Heart left ventricle (tissue), 16 donors: Measurements from ENCODE around the gene MRPL12. TPM values are rescaled to one million over a fixed set of nuclear protein-coding genes. Genes with fewer than 3 reads are reported as not detected.

Source experiments
- ATAC-seq, 4 donors: fragments of 200-7000 bp; cut with Tn5 transposase; one replicate each; pipeline ENCODE4 v1.9.1; 2020 to 2022; ENCODE audit warnings: moderate library complexity in 4 of 4, mild to moderate bottlenecking in 3 of 4, moderate number of reproducible peaks in 1 of 4
- DNase-seq, 5 donors: peaks; one replicate each; pipeline ENCODE4 v3.0.0-alpha.2; 2020
- H3K27ac ChIP-seq, 12 donors: fragments of 200-600 bp; sonication (generic) in 4 of 12; one replicate each; pipeline versions ENCODE4 v1.5.0 to v1.8.0; 2016 to 2022; ENCODE audit warnings: mild to moderate bottlenecking in 2 of 12
- H3K27me3 ChIP-seq, 9 donors: fragments of 200-600 bp; sonication (generic) in 2 of 9; one replicate each; pipeline versions ENCODE4 v1.5.1 to v1.8.0; 2016 to 2022; ENCODE audit warnings: mild to moderate bottlenecking in 3 of 9
- H3K36me3 ChIP-seq, 9 donors: fragments of 200-600 bp; sonication (generic) in 2 of 9; one replicate each; pipeline versions ENCODE4 v1.5.0 to v1.8.0; 2018 to 2022; ENCODE audit warnings: mild to moderate bottlenecking in 2 of 9
- H3K4me1 ChIP-seq, 12 donors: fragments of 200-600 bp; sonication (generic) in 4 of 12; one replicate each; pipeline versions ENCODE4 v1.5.0 to v1.8.0; 2016 to 2022; ENCODE audit warnings: mild to moderate bottlenecking in 3 of 12
- H3K4me3 ChIP-seq, 12 donors: fragments of 200-600 bp; sonication (generic) in 4 of 12; one replicate each; pipeline versions ENCODE4 v1.5.0 to v1.8.0; 2017 to 2022; ENCODE audit warnings: mild to moderate bottlenecking in 9 of 12, moderate library complexity in 4 of 12
- H3K9me3 ChIP-seq, 12 donors: fragments of 200-600 bp; sonication (generic) in 4 of 12; one replicate each; pipeline versions ENCODE4 v1.5.0 to v1.8.0; 2016 to 2022; ENCODE audit warnings: mild to moderate bottlenecking in 1 of 12
- POLR2A ChIP-seq, 2 donors: fragments of 450-650 bp; IDR thresholded peaks; one replicate each; pipeline ENCODE4 v1.6.1; 2017; ENCODE audit warnings: antibody characterized with exemption in 2 of 2, mild to moderate bottlenecking in 2 of 2, moderate library complexity in 2 of 2
- WGBS, 4 donors: extraction: QIAGEN DNeasy Blood & Tissue Kit in 2 of 4; methylation state at CpG; one replicate each; pipeline versions ENCODE4 v1.1.5 to v1.1.7; 2013 to 2018; 5-methylcytosine and 5-hydroxymethylcytosine counted together
- intact Hi-C, 10 donors: fragments of 100-400 bp; cut with DNase I; formaldehyde crosslinking; loops; one replicate each; pipeline versions ENCODE4 v1.11.1 to v1.14.2; 2022
- polyA plus RNA-seq, 2 donors: library from polyadenylated mRNA; stranded (reverse); fragments of 200-250 nt; gene quantifications; one replicate each; pipeline ENCODE4 v1.2.3, GENCODE V29; 2013
- total RNA-seq, 9 donors: library from RNA; depleted of rRNA in 2 of 9; stranded (reverse); fragments of >200 nt in 2 of 9; fragmentation: NEBNext Ultra II Directional in 3 of 9; extraction: Animal tissue kit (Norgen Biotek cat#: 25700) in 3 of 9; gene quantifications; one replicate each; pipeline versions ENCODE4 v1.1.0 to v1.2.4, GENCODE V29; 2016 to 2023
- TF ChIP-seq, protein P1 (sequence below), 12 donors: fragments of 200-600 bp; sonication (generic) in 4 of 12; IDR thresholded peaks; one replicate each; pipeline versions ENCODE4 v1.5.0 to v1.8.0; 2018 to 2022; ENCODE audit warnings: antibody characterized with exemption in 12 of 12, mild to moderate bottlenecking in 5 of 12
- donor health status: ischemic (EF 13 %, LVEDD 7.1; RV severe dilation, severe dysfunction).
- donor health status: healthy with polysubstance abuse.
- donor health status: DM: no; HTN: yes; CAD: no.
- donor health status: DM: no; HTN: no; CAD: no.
- donor health status: ischemic (EF 25% LVEDD 6.9; RV normal size, moderate dysfunction).
- donor health status: ischemic (EF 25% LVEDD 5.7; RV mildly dilated, moderate dysfunction).
- donor health status: healthy.
- donor health status: DM: yes; HTN: yes; CAD: no.
- donor health status: ischemic (EF 35%, LVEDD 5.7; RV mildly dilated, moderate dysfunction).
- donor health status: nonischemic (EF 11% LVEDD 7.7; RV severe dilation, severe dysfunction).
- donor health status: DM: yes; HTN: yes; CAD: no.
- donor health status: PGD.
- donor health status: ischemic (EF 29% LVEDD 5.4; RV normal size, mild dysfunction).
- donor health status: nonischemic (EF 23%, LVEDD 6.1; RV moderate dilation, normal function).

Gene MRPL12
- total and polyA plus RNA-seq, 11 donors: 98.8 to 525 (median 133) TPM

DNA sequence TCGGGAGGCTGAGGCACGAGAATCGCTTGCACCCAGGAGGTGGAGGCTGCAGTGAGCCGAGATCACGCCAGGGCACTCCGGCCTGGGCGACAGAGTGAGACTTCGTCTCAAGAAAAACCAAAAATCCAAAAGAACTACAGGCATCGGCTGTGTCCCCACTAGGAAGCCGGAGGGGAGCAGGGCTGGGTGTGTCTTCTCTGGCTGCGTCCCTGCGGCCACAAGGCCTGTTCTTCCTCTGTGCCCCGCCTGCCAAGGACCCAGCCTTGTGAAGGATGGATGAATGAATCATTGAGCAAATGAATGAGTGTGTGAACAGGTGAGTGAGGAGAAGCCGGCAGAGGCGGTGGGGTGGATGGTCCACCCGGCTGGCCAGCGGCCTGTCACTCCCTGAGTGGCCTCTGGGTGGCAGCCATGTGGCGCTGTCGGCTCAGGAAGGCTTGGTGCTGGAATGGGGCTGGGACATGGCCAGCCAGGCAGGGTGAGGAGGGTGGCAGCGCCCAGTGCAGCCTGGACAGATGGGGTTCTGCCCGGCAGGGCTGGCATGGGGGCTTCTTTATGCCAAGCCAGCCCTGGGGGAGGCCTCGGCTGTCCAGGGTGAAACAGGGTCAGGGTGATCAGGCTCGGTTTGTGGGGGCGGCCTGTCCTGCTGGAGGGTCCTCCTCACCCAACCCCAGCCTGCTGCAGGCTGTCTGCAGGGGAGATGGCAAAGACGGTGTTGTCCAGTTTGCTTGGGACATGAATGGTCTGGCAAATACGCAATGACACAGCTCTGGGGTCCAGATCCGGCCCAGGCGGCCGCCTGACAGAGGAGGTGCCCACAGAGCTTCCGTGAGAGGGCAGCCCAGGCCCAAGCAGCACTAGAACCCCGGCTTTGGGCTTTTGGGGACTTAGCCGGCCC, 30.6 kb downstream of the MRPL12 start:
- Histone ChIP-seq H3K27ac (no peak overlapping the region), H3K4me1 (peaks cover 0 to 31% (median 4%) of the 10 kb centered on the region in 12 donors), H3K27me3 (peaks cover 0 to 38% (median 0%) of the 10 kb centered on the region in 9 donors), H3K9me3 (no peaks in the 10 kb centered on the region), H3K36me3 (no peaks in the 10 kb centered on the region), H3K4me3 (no peak overlapping the region)
- intact Hi-C loops: no loop called here
- 27 to 48% (median 45%) methylated on average over 23 to 32 of the region's 32 CpGs for WGBS, 4 donors
- DNase-seq (peak; percentile 79 to 91 (median 86)), ATAC-seq (peak; percentile 79 to 92 (median 90))
- no peak for TF ChIP-seq POLR2A (IDR thresholded peaks at IDR 0.05)
- TF ChIP-seq, protein P1, sequence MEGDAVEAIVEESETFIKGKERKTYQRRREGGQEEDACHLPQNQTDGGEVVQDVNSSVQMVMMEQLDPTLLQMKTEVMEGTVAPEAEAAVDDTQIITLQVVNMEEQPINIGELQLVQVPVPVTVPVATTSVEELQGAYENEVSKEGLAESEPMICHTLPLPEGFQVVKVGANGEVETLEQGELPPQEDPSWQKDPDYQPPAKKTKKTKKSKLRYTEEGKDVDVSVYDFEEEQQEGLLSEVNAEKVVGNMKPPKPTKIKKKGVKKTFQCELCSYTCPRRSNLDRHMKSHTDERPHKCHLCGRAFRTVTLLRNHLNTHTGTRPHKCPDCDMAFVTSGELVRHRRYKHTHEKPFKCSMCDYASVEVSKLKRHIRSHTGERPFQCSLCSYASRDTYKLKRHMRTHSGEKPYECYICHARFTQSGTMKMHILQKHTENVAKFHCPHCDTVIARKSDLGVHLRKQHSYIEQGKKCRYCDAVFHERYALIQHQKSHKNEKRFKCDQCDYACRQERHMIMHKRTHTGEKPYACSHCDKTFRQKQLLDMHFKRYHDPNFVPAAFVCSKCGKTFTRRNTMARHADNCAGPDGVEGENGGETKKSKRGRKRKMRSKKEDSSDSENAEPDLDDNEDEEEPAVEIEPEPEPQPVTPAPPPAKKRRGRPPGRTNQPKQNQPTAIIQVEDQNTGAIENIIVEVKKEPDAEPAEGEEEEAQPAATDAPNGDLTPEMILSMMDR (IDR thresholded peaks at IDR 0.05): peak; percentile 81 to 96 (median 91)

DNA sequence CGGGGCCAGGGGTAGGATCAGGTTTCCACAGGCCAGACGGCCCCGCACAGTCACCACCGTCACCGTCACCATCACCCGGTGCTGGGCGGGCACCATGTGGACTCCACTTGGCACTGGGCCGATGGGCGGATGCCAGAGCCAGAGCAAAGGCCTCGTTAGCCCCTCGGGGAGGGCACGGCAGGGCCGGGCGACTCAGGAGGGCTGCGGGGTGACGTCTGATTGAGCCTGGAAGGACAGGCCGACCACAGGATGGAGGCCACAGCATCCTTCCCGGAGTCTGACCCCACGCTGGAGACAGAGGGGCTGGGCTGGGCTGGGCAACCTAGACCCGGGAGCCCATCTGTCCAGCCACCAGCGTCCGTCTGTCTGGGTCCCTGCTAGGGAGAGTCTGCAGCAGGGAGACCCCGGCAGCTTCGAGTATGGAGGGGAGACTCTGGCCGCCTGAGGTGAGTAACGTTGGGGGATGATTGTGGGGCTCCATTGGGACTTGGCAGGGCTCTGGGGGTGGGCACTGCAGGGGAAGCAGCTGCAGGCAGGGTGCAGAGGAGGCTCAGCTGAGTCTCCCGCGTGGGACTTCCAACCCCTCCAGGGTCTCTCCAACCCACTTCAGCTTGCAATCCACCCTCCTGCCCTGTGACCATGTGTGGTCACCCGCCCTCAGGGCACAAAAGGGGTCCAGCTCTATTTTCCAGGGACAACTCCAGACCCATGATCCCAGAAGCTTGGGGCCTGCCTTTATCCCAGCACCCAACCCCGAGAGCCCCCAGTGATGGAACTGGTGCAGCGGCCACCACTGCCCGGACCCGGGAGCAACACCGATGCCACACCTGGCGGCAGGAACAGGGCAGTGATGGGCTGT, 31.5 kb downstream of the MRPL12 start:
- peaks cover 0 to 34% (median 0%) of the 10 kb centered on the region in 9 donors for H3K27me3 ChIP-seq
- no peak for DNase-seq
- WGBS, 4 donors: 74 to 84% (median 80%) methylated on average over 7 to 35 of the region's 35 CpGs

DNA sequence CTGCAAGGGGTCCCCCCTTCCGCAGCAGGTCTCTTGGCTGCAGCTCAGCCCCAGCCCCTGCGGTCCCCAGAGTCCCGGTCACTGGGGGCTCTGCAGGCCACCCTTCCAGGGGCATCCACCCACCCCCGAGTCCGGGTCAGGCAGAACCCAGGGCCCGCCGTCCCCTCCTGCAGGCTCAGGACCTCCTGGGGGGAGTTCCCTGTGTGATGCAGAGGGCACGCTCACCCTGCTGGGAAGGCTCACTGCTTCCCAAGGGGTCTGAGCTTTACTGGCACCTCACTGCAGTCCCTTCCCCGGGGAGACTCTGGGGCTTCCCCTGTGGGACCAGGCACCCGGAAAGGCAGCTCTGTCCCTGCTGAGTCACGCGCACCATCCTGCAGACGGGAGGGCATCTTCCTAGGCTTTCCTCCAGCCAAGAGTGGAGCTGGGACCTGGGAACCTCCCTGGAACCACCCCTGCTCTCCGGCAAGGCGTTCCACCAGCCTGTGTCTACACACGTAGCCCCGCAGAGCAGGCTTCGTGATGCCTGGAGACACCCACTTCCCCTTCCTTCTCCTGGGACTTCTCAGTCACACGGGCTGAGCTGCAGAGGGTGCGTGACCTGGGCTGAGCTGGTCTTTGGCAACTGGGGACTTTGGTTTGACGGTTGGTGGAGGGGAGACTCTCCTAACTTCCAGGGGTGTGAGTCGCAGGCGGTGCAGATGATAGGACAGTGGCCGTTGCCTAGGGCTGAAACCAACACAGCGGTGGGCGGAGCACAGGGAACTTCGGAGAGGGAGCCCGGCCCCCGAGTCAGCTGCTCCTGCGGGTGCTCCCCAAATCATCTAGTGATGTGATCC, 32.3 kb downstream of the MRPL12 start:
- H3K27me3 ChIP-seq: peaks cover 0 to 28% (median 0%) of the 10 kb centered on the region in 9 donors
- DNase-seq (no peak), ATAC-seq (peak in 3 of 4 donors; percentile 30 to 44 (median 31))
- peak overlapping the region in 4 of 12 donors; percentile 3 to 20 (median 8) for H3K4me3 ChIP-seq
- 22 to 38% (median 29%) methylated on average over 25 to 30 of the region's 30 CpGs for WGBS, 4 donors
- H3K9me3 ChIP-seq: no peaks in the 10 kb centered on the region
- peaks cover 0 to 27% (median 4%) of the 10 kb centered on the region in 12 donors for H3K4me1 ChIP-seq
- TF ChIP-seq, protein P1 (IDR thresholded peaks at IDR 0.05): no peak
- no peak for TF ChIP-seq POLR2A (IDR thresholded peaks at IDR 0.05)
- no peaks in the 10 kb centered on the region for H3K36me3 ChIP-seq
- no peak overlapping the region for H3K27ac ChIP-seq
- intact Hi-C loops: no loop called here

More for the DNA sequence above, 31.5 kb downstream of the MRPL12 start:
- Histone ChIP-seq H3K9me3 (no peaks in the 10 kb centered on the region), H3K4me3 (no peak overlapping the region), H3K27ac (no peak overlapping the region), H3K4me1 (peaks cover 0 to 31% (median 4%) of the 10 kb centered on the region in 12 donors), H3K36me3 (no peaks in the 10 kb centered on the region)
- intact Hi-C loops: no loop called here
- peak in 1 of 4 donors; percentile 2 for ATAC-seq
- no peak for TF ChIP-seq POLR2A (IDR thresholded peaks at IDR 0.05)
- TF ChIP-seq, protein P1 (IDR thresholded peaks at IDR 0.05): no peak
